ENCODE data around the gene SUSD1.

DNA sequence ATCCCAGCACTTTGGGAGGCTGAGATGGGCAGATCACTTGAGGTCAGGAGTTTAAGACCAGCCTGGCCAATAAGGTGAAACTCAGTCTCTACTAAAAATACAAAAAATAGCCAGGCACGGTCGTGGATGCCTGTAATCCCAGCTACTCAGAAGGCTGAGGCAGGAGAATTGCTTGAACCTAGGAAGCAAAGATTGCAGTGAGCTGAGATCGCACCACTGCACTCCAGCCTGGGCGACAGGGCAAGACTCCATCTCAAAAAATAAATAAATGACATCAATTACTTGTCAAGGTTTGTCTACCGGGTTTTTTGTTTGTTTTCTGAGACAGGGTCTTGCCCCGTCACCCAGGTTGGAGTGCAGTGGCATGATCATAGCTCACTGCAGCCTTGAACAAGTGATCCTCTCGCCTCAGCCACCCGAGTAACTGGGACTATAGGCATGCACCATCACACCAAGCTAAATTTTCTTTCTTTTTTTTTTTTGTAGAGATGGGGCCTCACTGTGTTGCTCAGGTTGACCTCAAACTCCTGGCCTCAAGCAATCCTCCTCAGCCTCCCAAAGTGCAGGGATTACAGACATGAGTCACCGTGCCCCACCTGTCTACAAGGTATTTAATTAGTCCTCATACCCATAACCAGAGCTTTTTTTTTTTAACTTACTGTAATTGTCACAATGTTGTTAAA is 64.9 kb downstream of the SUSD1 start:
- TF ChIP-seq POLR2AphosphoS5 (IDR thresholded peaks at IDR 0.05) (no peak), EP300 (IDR thresholded peaks at IDR 0.05; ENCODE audit: low read depth) (no peak), POLR2A (IDR thresholded peaks at IDR 0.05) (no peak)
- TF ChIP-seq, protein P1, sequence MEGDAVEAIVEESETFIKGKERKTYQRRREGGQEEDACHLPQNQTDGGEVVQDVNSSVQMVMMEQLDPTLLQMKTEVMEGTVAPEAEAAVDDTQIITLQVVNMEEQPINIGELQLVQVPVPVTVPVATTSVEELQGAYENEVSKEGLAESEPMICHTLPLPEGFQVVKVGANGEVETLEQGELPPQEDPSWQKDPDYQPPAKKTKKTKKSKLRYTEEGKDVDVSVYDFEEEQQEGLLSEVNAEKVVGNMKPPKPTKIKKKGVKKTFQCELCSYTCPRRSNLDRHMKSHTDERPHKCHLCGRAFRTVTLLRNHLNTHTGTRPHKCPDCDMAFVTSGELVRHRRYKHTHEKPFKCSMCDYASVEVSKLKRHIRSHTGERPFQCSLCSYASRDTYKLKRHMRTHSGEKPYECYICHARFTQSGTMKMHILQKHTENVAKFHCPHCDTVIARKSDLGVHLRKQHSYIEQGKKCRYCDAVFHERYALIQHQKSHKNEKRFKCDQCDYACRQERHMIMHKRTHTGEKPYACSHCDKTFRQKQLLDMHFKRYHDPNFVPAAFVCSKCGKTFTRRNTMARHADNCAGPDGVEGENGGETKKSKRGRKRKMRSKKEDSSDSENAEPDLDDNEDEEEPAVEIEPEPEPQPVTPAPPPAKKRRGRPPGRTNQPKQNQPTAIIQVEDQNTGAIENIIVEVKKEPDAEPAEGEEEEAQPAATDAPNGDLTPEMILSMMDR (IDR thresholded peaks at IDR 0.05), result no peak

Data from transverse colon (tissue), 4 donors.